HG03095 (cell line): ENCODE results near the gene RAMP2.
"Not testable (repeated sequence)": the region's sequence is repeated elsewhere in the genome, so short reads cannot be mapped to it uniquely, and the experiment has no call there.

Experiments used
- ATAC-seq: cut with Tn5 transposase; IDR thresholded peaks from one replicate; pipeline ENCODE4 v1.9.1; 2021; ENCODE audit warnings: moderate library complexity; ENCODE audit not compliant: unreplicated experiment

RAMP2 gene

DNA sequence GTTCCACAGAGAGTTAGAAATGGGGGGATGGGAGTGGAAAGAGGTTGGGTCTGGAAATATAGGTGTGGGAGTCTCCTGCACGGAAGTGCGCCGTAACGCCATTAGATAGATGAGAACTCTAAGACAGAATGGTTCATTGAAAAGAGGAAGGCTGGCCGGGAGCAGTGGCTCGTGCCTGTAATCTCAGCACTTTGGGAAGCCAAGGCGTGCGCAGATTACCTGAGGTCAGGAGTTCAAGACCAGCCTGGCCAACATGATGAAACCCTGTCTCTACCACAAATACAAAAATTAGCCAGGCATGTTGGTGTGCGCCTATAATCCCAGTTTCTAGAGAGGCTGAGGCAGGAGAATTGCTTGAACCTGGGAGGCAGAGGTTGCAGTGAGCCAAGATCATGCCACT, 7.0 kb downstream of the RAMP2 start:
- not testable (repeated sequence) for ATAC-seq

DNA sequence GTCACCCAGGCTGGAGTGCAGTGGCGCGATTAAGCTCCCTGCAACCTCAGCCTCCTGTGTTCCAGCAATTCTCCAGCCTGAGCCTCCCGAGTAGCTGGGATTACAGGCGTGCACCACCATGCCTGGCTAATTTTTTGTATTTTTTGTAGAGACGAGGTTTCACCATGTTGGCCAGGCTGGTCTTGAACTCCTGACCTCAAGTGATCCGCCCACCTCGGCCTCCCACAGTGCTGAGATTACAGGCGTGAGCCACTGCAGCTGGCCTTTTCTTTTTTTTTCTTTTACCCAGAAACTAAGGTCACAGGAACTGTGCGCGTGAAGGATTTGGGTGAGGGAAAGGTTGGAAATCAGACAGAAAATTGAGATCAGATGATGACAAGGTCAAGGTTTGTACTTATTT, 8.9 kb downstream of the RAMP2 start:
- not testable (repeated sequence) for ATAC-seq

DNA sequence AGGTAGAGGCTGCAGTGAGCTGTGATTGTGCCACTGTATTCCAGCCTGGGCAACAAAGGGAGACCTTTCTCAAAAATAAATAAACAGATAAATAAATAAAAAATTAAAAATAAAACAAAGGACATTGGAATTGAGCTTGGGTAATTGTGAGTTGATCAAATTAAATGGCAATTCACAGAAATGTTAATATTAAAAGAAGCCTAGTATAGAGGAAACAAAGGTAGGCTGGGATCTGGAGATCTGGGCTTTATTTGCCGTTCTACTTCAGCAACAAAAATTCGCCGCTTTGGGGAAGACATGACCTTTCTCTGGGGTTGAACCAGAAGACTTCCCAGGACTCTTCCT, 11.9 kb downstream of the RAMP2 start:
- no peak for ATAC-seq

DNA sequence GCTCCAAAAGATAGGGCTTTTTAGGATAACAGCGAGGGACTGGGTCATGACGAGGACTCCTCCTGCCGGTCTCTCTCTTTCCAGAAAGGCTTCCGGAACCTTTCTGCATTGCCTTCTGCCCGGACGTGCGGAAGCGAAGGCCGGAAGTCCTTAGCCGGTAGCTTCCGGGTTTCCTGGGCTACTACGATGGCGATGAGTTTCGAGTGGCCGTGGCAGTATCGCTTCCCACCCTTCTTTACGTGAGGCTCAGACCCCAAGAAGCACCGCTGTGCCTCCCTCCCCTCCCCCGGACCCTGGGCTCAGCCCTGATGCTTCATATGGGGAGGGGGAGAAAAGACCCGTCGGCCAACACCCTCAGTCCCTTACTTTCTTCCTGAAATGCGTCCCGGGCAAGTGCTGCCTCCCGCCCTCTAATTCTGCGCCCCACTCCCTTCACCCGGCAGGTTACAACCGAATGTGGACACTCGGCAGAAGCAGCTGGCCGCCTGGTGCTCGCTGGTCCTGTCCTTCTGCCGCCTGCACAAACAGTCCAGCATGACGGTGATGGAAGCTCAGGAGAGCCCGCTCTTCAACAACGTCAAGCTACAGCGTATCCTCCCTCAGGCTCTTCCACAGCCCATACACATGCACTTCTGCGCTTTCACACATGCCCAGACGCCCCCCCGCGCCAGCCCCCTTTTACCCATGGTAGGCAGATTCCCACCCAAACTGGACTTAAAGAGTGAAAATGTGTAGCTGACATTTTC, 12.4 kb downstream of the RAMP2 start, which contains the start of gene VPS25:
Gene VPS25, plus strand, starts transcription at position 160 of the 746 bp plus-strand sequence. Its CDS starts 27 bp downstream, at position 187.
- ATAC-seq: peak; percentile 52

DNA sequence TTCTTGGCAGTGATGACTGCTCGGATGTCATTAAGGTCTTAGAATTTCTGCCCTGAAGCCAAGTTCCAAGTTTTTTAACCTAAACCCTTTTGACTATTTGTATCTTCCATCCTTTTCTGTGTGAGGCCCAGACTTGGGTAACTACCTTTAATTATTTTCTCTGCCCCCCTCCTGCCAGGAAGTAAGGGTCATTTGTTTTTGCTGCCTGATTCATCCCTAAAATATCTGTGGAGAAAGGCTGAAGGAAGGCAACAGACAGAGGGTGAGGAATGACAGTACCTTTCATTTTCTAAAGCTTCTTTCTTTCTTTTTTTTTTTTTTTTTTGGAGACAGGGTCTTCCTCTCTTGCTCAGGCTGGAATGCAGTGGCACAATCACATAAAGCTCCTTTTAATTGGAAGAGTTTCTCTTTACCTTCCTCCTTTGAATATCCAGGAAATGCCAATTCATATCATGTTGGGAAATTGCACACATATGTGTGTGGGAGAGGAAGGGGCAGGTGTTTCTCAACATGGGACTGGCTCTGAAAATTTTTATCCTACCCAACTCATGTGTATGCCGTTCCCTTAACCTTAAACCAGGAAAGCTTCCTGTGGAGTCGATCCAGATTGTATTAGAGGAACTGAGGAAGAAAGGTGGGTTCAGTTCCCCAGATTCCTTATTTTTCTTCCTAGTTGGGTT, 13.2 kb downstream of the RAMP2 start:
- ATAC-seq: no peak

DNA sequence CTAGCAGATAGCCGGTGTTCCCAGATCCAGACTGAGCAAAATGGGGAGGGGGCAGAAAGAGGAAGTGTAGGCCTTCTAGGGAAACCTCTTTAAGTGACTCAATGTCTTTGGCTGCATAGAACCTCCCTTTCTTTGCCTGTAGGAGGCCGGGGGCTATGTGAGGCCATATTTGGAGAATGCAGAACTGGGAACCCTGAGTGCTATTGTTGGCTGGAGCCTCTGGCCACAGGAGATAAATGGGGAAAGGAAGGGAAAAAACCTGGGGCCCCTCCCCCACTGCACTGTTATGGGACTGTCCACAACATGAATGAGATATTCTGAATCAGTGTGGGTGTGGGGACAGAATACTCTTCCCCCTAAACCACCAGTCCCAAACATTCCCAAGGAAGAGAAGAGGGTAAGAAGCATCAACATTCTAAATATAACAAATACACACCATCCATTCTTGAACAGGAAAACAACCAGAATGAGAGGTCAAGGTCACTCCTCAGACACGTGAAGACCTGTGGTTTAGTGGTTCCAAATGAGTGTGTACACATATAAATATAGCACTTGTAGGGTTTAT, 14.6 kb downstream of the RAMP2 start:
- no peak for ATAC-seq

DNA sequence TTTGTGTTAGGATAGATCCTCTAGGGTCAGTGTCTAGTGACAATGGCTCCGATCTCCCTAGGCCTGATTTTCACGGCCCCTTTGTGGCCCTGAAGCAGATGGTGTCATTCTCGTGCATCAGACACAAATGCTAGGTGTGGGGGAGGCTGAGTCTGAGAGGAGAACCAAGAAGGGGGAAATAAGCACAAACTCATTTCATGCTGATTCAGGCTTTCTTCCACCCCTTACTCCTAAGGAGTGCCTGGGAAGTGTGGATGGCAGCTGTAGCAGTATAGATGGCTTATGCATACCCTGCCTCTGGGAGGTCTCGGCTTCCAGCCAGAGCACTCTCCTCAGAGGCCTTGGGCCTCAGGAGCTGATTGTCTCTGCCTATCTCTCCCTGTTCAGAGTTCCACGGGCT, 17.5 kb downstream of the RAMP2 start:
- ATAC-seq: no peak

DNA sequence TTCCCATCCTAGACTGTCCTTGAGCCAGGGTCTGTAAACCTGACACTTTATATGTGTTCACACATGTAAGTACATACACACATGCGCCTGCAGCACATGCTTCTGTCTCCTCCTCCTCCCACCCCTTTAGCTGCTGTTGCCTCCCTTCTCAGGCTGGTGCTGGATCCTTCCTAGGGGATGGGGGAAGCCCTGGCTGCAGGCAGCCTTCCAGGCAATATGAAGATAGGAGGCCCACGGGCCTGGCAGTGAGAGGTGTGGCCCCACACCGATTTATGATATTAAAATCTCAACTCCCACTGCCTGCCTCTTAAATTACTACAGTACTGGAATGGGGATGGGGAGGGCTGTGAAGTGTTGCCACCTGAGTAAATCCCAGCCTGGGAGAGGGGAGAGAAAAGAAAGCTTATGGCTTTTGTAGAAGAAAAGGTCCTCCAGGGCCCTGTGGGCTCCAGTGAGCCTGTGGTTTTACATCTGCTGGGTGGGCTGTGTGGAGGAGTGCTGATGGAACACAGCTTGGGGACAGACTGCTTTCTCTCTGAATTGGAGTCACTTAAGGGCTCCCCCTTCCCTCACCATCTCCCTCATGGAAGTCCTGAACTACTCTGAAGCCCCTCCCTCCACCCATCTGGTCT, 18.4 kb downstream of the RAMP2 start:
- no peak for ATAC-seq

DNA sequence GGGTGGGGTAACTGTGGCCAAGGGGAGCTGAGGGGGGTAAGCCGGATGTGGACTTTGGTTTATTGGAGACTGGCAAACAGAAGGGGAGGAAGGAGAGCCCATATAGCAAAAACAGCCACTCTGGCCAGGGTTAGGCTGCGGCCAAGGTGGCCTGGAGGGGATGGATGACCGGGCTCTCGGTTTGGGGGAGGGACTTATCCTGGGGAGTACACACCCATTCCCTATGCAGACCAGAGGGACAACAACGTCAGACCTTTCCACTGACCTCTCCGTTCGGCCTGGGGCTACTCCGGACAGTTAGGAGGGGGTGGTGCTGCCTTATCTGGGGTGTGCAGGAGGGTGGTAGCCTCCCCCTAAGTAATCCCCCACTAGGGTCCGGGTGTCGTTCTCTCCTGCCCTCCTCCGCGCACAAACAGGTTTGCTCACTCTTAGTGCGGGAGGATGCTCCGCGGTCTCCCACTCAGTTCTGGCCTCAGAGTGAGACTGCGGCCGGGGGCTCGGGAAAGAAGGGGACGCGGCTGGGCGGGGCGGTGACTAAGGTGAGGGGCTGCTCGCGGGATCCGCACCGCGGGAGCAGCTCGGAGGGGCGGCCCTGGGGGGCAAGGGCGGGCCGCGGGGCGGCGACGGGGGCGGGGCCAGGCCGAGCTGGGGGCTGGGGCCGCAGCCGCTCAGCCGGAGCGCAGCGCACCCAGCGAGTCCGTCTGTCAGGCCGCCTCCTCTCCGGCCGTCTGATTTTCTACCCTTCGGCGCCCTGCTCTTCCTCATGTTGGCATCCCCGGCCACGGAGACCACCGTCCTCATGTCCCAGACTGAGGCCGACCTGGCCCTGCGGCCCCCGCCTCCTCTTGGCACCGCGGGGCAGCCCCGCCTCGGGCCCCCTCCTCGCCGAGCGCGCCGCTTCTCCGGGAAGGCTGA, 19.2 kb downstream of the RAMP2 start, which contains the start of gene WNK4:
Gene WNK4, plus strand, starts transcription at position 675 of the 915 bp plus-strand sequence. Its CDS starts 89 bp downstream, at position 764.
- ATAC-seq: no peak

DNA sequence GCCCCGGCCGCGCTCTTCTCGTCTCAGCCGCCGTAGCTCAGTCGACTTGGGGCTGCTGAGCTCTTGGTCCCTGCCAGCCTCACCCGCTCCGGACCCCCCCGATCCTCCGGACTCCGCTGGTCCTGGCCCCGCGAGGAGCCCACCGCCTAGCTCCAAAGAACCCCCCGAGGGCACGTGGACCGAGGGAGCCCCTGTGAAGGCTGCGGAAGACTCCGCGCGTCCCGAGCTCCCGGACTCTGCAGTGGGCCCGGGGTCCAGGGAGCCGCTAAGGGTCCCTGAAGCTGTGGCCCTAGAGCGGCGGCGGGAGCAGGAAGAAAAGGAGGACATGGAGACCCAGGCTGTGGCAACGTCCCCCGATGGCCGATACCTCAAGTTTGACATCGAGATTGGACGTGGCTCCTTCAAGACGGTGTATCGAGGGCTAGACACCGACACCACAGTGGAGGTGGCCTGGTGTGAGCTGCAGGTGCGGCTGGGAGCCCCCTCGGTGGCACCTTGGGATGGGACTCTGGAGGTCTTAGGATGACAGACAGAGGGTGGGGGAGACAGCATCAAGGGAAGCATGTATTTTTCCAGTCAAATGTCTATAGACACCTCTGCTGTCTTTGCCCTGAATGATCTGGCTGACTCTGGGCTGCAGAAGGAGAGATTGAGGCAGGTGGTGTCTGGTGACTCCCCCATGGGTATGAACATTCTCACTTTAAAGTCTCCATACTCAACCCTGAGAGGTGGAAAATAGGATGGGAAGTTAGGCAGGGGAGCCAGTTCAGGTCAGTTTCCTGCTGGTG, 20.0 kb downstream of the RAMP2 start:
- ATAC-seq: no peak

DNA sequence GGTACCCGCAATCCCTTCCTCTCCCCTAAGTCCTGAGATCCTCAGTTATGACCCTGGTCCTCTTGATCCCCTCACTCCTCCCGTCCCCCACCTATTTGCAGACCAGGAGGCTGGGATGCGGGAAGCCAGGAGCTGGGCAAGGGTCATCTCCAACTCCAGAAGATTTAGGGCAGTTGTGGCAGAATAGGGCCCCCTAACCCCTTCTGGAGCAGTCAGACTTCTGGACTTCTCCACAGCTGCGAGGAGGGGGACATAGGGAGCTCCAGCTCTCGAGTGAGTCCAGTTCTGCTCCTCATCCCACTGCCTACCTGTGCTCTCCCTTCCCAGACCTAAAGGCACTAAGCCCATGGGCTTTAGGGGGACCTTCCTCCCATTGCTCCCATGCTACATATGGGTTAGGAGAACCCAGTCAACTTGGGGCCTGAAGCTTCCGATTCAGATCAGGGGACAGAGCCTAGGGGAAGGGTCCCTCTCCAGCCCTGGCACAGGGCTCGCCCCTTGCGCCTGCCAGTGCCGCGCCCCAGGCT, 20.7 kb downstream of the RAMP2 start:
- ATAC-seq: no peak

DNA sequence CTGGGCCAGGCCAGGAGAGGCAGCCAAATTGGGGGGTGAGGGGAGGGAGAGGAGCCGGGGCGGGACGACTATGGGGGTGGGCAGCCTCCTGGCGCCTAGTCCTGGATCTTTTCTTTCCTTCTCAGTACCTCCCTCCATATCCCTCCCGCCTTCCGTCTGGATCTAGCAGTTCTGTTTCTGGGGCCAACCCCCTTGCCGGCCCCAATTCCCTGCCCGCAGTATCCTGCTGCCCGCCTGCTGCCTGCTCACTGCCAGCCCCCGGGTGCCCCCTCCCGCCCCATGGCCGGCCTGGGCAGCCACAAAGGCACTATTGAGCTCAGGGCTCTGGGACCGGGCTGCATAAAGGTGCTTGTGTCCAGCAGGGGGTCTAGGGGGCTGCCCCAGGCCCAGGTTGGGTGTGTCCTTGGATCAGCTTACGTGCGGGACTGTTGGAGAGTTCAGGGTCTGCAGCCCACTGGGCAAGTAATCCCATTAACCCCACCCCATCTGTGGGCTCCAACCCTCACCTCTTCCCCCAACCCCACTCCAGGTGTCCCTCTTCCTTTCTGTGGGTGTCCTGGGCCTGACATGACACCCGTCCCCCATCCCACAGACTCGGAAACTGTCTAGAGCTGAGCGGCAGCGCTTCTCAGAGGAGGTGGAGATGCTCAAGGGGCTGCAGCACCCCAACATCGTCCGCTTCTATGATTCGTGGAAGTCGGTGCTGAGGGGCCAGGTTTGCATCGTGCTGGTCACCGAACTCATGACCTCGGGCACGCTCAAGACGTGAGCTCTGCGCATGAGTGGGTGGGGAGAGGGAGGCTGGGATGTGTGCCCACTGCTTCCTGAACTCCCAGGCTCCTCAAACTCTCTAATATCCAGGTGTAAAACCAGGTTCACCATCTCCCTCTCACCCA, 21.4 kb downstream of the RAMP2 start:
- ATAC-seq: no peak

DNA sequence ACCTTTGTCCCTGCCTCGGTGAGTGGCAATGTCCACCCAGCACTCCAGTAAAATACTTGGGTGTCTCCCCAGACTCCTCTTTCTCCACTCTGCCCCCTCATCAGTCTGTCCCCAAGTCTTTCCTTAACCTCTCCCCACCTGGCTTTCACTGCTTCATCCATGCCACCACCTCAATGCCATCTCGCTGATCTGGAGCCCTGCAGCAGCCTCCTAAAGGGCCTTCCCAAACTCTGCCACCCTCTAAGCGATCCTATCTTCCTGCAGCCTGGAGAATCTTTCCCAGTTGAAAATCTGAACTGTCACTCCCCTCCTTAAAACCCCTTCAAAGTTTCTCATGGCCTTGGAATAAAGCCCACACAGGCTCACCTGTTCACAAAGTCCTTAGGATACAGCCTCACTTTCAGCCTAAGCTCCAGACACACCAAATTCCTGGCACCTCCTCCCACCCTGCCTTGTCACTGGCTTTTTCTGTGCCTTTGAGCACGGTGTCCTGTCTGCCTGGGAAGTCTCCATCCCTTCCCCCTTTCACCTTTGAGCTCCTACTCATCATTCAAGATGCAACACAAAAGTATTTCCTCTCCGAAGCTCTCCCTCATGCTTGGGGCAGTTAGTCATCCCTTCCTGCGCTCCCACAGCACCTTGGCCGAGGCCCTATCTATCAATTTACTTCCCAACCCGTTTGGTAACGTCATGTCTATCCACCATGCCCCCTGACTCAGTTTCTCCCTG, 22.2 kb downstream of the RAMP2 start:
- ATAC-seq: no peak

DNA sequence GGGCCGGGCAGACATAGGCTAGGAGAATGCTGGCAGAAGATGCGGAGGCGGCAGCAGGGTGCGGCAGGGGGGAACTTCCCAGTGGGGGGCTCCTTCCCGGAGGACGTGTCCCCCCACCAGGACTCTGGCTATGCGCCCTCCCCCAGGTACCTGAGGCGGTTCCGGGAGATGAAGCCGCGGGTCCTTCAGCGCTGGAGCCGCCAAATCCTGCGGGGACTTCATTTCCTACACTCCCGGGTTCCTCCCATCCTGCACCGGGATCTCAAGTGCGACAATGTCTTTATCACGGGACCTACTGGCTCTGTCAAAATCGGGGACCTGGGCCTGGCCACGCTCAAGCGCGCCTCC, 22.7 kb downstream of the RAMP2 start:
- ATAC-seq: no peak

DNA sequence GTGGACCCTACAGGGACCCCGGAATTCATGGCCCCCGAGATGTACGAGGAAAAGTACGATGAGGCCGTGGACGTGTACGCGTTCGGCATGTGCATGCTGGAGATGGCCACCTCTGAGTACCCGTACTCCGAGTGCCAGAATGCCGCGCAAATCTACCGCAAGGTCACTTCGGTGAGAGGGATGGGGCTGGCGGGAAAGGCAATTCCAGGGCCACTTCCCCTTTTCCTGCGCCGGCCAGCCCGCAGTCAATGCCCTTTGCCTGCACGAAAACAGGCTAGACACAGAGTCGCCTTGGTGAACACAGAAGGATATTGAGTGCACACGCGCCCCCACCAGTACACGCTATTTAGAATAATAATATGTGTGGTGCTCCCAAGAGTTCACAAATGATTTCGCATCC, 23.4 kb downstream of the RAMP2 start:
- no peak for ATAC-seq

DNA sequence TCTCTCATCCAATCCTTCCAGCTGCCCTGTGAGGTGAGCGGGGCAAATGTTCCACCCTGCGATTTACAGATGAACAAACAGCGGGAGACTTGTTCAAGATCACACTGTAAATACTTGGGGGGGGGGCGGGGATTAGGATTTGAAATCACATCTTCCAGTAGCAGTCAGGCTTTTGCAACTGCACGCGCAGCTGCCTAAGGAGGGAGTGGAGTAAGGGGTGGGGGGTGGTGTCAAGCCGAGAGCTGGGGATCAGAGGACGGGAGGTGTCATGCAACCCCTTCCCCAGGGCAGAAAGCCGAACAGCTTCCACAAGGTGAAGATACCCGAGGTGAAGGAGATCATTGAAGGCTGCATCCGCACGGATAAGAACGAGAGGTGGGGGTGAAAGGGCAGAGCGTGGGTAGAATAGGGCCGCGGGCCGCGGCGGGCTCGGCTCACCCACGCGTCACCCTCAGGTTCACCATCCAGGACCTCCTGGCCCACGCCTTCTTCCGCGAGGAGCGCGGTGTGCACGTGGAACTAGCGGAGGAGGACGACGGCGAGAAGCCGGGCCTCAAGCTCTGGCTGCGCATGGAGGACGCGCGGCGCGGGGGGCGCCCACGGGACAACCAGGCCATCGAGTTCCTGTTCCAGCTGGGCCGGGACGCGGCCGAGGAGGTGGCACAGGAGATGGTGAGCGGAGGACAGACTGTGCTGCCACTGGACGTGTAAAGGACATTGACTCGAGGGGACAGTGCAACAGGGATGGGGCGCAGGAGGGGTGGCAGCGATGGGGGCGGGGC, 24.0 kb downstream of the RAMP2 start:
- ATAC-seq: no peak

DNA sequence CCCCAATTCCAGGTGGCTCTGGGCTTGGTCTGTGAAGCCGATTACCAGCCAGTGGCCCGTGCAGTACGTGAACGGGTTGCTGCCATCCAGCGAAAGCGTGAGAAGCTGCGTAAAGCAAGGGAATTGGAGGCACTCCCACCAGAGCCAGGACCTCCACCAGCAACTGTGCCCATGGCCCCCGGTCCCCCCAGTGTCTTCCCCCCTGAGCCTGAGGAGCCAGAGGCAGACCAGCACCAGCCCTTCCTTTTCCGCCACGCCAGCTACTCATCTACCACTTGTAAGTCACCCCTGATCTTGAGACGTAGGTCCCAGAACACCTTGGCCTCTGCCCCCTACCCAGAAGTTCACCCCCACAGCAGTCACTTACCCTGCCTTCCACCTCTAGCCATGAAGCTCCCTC, 26.2 kb downstream of the RAMP2 start:
- no peak for ATAC-seq
